Activated T-helper 17 cell treated with anti-CD3 and anti-CD28 coated beads, Interleukin-2, amount 50 U/mL, for 72 hours (primary cell): ENCODE measurements around the gene HDGFL2. TPM values are rescaled to one million over a fixed set of nuclear protein-coding genes. Genes with fewer than 3 reads are reported as not detected.
"Not testable (repeated sequence)": the region's sequence is repeated elsewhere in the genome, so short reads cannot be mapped to it uniquely, and the experiment has no call there.

Experiments used
- ATAC-seq: fragments of 150-1000 bp; cut with Tn5 transposase; replicated peaks from 2 replicates; pipeline ENCODE4 v1.10.0; 2021; ENCODE audit warnings: mild to moderate bottlenecking, moderate library complexity
- H3K27ac Mint-ChIP-seq: one replicate; pipeline ENCODE4 v1.8.0; 2022; ENCODE audit warnings: mixed read lengths
- H3K27me3 Mint-ChIP-seq: one replicate; pipeline ENCODE4 v1.8.0; 2022; ENCODE audit warnings: mixed read lengths
- H3K36me3 Mint-ChIP-seq: one replicate; pipeline ENCODE4 v1.8.0; 2022; ENCODE audit warnings: low read depth, mild to moderate bottlenecking, mixed read lengths
- H3K4me1 Mint-ChIP-seq: one replicate; pipeline ENCODE4 v1.8.0; 2022; ENCODE audit warnings: mixed read lengths
- H3K4me3 Mint-ChIP-seq: one replicate; pipeline ENCODE4 v1.8.0; 2022; ENCODE audit warnings: mild to moderate bottlenecking, mixed read lengths
- H3K9me3 Mint-ChIP-seq: one replicate; pipeline ENCODE4 v1.8.0; 2022; ENCODE audit warnings: mixed read lengths
- total RNA-seq, 2 donors: library from RNA; stranded (reverse); gene quantifications; one replicate each; pipeline ENCODE4 v1.2.3, GENCODE V29; 2022

HDGFL2 gene
- total RNA-seq, 2 donors from 2014 or later: 30.7 to 39.3 TPM

- ATAC-seq: no peak
- Mint-ChIP-seq H3K27ac (no peak within 1 kb of the TSS), H3K9me3 (no peaks in the 10 kb centered on the region), H3K36me3 (no peaks in the 10 kb centered on the region), H3K4me1 (no peaks in the 10 kb centered on the region), H3K4me3 (no peak within 1 kb of the TSS), H3K27me3 (peaks cover 3% of the 10 kb centered on the region)
Measured at GRCh38 chr19:4518345-4519171, 46.5 kb downstream of the HDGFL2 start, which contains the start of gene PLIN4. Gene PLIN4 (minus strand): TSS chr19:4518486. CDS start chr19:4518272, 214 bp downstream.

GRCh38 chr19:4519172-4519496, 47.0 kb downstream of the HDGFL2 start:
- ATAC-seq: no peak
- H3K36me3 Mint-ChIP-seq: no peaks in the 10 kb centered on the region
- no peak overlapping the region for H3K27ac Mint-ChIP-seq
- peaks cover 3% of the 10 kb centered on the region for H3K27me3 Mint-ChIP-seq
- H3K4me1 Mint-ChIP-seq: no peaks in the 10 kb centered on the region
- H3K9me3 Mint-ChIP-seq: no peaks in the 10 kb centered on the region
- no peak overlapping the region for H3K4me3 Mint-ChIP-seq

- no peaks in the 10 kb centered on the region for H3K36me3 Mint-ChIP-seq
- peaks cover 3% of the 10 kb centered on the region for H3K27me3 Mint-ChIP-seq
- H3K4me1 Mint-ChIP-seq: no peaks in the 10 kb centered on the region
- H3K4me3 Mint-ChIP-seq: no peak overlapping the region
- no peak overlapping the region for H3K27ac Mint-ChIP-seq
- H3K9me3 Mint-ChIP-seq: no peaks in the 10 kb centered on the region
- ATAC-seq: no peak
Measured at GRCh38 chr19:4519521-4520277, 47.6 kb downstream of the HDGFL2 start.

- Mint-ChIP-seq H3K27me3 (peaks cover 3% of the 10 kb centered on the region), H3K4me3 (no peak overlapping the region), H3K4me1 (no peaks in the 10 kb centered on the region), H3K27ac (no peak overlapping the region), H3K9me3 (no peaks in the 10 kb centered on the region), H3K36me3 (no peaks in the 10 kb centered on the region)
- no peak for ATAC-seq
Measured at GRCh38 chr19:4521170-4521887, 49.2 kb downstream of the HDGFL2 start.

- Mint-ChIP-seq H3K36me3 (no peaks in the 10 kb centered on the region), H3K27ac (no peak overlapping the region), H3K4me3 (no peak overlapping the region), H3K4me1 (no peaks in the 10 kb centered on the region), H3K27me3 (peaks cover 3% of the 10 kb centered on the region), H3K9me3 (no peaks in the 10 kb centered on the region)
- no peak for ATAC-seq
Measured at GRCh38 chr19:4521888-4522242, 49.8 kb downstream of the HDGFL2 start.

GRCh38 chr19:4522291-4523002, 50.4 kb downstream of the HDGFL2 start:
- no peak overlapping the region for H3K27ac Mint-ChIP-seq
- H3K4me3 Mint-ChIP-seq: no peak overlapping the region
- no peaks in the 10 kb centered on the region for H3K4me1 Mint-ChIP-seq
- ATAC-seq: no peak
- no peaks in the 10 kb centered on the region for H3K36me3 Mint-ChIP-seq
- H3K27me3 Mint-ChIP-seq: peaks cover 3% of the 10 kb centered on the region
- H3K9me3 Mint-ChIP-seq: no peaks in the 10 kb centered on the region

GRCh38 chr19:4523306-4524110, 51.4 kb downstream of the HDGFL2 start:
- H3K27ac Mint-ChIP-seq: no peak overlapping the region
- H3K4me3 Mint-ChIP-seq: no peak overlapping the region
- peaks cover 3% of the 10 kb centered on the region for H3K27me3 Mint-ChIP-seq
- H3K9me3 Mint-ChIP-seq: no peaks in the 10 kb centered on the region
- H3K4me1 Mint-ChIP-seq: no peaks in the 10 kb centered on the region
- no peaks in the 10 kb centered on the region for H3K36me3 Mint-ChIP-seq
- no peak for ATAC-seq

- no peaks in the 10 kb centered on the region for H3K27me3 Mint-ChIP-seq
- H3K4me3 Mint-ChIP-seq: no peak overlapping the region
- ATAC-seq: peak; percentile 77
- no peaks in the 10 kb centered on the region for H3K36me3 Mint-ChIP-seq
- no peak overlapping the region for H3K27ac Mint-ChIP-seq
- no peaks in the 10 kb centered on the region for H3K4me1 Mint-ChIP-seq
- no peaks in the 10 kb centered on the region for H3K9me3 Mint-ChIP-seq
Measured at GRCh38 chr19:4524808-4525562, 52.9 kb downstream of the HDGFL2 start.

GRCh38 chr19:4525563-4526002, 53.5 kb downstream of the HDGFL2 start:
- ATAC-seq: no peak
- Mint-ChIP-seq H3K9me3 (no peaks in the 10 kb centered on the region), H3K27me3 (peaks cover 3% of the 10 kb centered on the region), H3K4me1 (no peaks in the 10 kb centered on the region), H3K36me3 (no peaks in the 10 kb centered on the region), H3K4me3 (no peak overlapping the region), H3K27ac (no peak overlapping the region)

- not testable (repeated sequence) for H3K27ac Mint-ChIP-seq, ATAC-seq, H3K4me3 Mint-ChIP-seq, H3K27me3 Mint-ChIP-seq, H3K36me3 Mint-ChIP-seq, H3K4me1 Mint-ChIP-seq, H3K9me3 Mint-ChIP-seq
Measured at GRCh38 chr19:4527377-4527776, 55.3 kb downstream of the HDGFL2 start.

- Mint-ChIP-seq H3K9me3 (no peaks in the 10 kb centered on the region), H3K36me3 (no peaks in the 10 kb centered on the region), H3K4me3 (no peak overlapping the region), H3K27me3 (peaks cover 7% of the 10 kb centered on the region), H3K27ac (no peak overlapping the region), H3K4me1 (no peaks in the 10 kb centered on the region)
- no peak for ATAC-seq
Measured at GRCh38 chr19:4528843-4529242, 56.7 kb downstream of the HDGFL2 start.

GRCh38 chr19:4529924-4530522, 57.9 kb downstream of the HDGFL2 start:
- no peaks in the 10 kb centered on the region for H3K36me3 Mint-ChIP-seq
- peaks cover 7% of the 10 kb centered on the region for H3K27me3 Mint-ChIP-seq
- H3K4me3 Mint-ChIP-seq: no peak overlapping the region
- H3K4me1 Mint-ChIP-seq: no peaks in the 10 kb centered on the region
- no peaks in the 10 kb centered on the region for H3K9me3 Mint-ChIP-seq
- no peak for ATAC-seq
- H3K27ac Mint-ChIP-seq: no peak overlapping the region
